Measurements from ENCODE around the gene SEPTIN10.

SEPTIN10 gene

GRCh38 chr2:109563980-109564550, 49.7 kb downstream of the SEPTIN10 start:
- no peak for TF ChIP-seq CTCF (IDR thresholded peaks at IDR 0.05; ENCODE audit: low read depth, low read length)
- no peak overlapping the region for H3K4me3 ChIP-seq (ENCODE audit: low read depth, low read length)

GRCh38 chr2:109563288-109563687, 50.5 kb downstream of the SEPTIN10 start:
- H3K4me3 ChIP-seq (ENCODE audit: low read depth, low read length): no peak overlapping the region
- TF ChIP-seq CTCF (IDR thresholded peaks at IDR 0.05; ENCODE audit: low read depth, low read length): no peak

- no peak overlapping the region for H3K4me3 ChIP-seq (ENCODE audit: low read depth, low read length)
Observed at GRCh38 chr2:109562421-109562820, 51.3 kb downstream of the SEPTIN10 start.

GRCh38 chr2:109560265-109560664, 53.5 kb downstream of the SEPTIN10 start:
- H3K4me3 ChIP-seq (ENCODE audit: low read depth, low read length): no peak overlapping the region
- no peak for TF ChIP-seq CTCF (IDR thresholded peaks at IDR 0.05; ENCODE audit: low read depth, low read length)

More at GRCh38 chr2:109562421-109562820, 51.3 kb downstream of the SEPTIN10 start:
- no peak for TF ChIP-seq CTCF (IDR thresholded peaks at IDR 0.05; ENCODE audit: low read depth, low read length)

GRCh38 chr2:109558076-109558882, 55.5 kb downstream of the SEPTIN10 start:
- TF ChIP-seq CTCF (IDR thresholded peaks at IDR 0.05; ENCODE audit: low read depth, low read length): no peak

GRCh38 chr2:109557309-109557708, 56.5 kb downstream of the SEPTIN10 start:
- no peak overlapping the region for H3K4me3 ChIP-seq (ENCODE audit: low read depth, low read length)
- TF ChIP-seq CTCF (IDR thresholded peaks at IDR 0.05; ENCODE audit: low read depth, low read length): no peak

More at GRCh38 chr2:109558076-109558882, 55.5 kb downstream of the SEPTIN10 start:
- H3K4me3 ChIP-seq (ENCODE audit: low read depth, low read length): no peak overlapping the region

GRCh38 chr2:109555346-109555900, 58.3 kb downstream of the SEPTIN10 start:
- no peak for TF ChIP-seq CTCF (IDR thresholded peaks at IDR 0.05; ENCODE audit: low read depth, low read length)
- H3K4me3 ChIP-seq (ENCODE audit: low read depth, low read length): no peak overlapping the region
